HG03196 (cell line): ENCODE results near the gene NIT1.
"Not testable (repeated sequence)": the region's sequence is repeated elsewhere in the genome, so short reads cannot be mapped to it uniquely, and the experiment has no call there.

Experiments used
- ATAC-seq: cut with Tn5 transposase; IDR thresholded peaks from one replicate; pipeline ENCODE4 v1.9.1; 2021; ENCODE audit not compliant: unreplicated experiment

NIT1 gene

DNA sequence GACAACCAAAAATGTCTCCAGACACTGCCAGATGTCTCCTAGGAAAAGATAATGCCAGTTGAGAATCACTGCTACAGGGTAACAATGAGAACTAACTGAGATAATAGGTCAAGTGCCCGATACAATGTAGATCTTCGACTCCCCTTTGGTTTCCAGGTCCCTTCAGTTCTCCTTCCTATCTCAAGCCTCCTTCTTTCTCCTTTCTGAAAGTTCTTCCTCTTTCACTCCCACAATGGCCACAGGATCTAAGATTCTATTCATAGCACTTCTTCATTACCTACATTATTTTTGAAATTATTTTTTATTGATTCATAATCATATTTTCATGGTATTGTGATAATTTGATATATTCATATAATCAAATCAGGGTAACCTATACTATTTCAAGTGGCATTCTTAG, 6.4 kb upstream of the NIT1 start:
- ATAC-seq: no peak

DNA sequence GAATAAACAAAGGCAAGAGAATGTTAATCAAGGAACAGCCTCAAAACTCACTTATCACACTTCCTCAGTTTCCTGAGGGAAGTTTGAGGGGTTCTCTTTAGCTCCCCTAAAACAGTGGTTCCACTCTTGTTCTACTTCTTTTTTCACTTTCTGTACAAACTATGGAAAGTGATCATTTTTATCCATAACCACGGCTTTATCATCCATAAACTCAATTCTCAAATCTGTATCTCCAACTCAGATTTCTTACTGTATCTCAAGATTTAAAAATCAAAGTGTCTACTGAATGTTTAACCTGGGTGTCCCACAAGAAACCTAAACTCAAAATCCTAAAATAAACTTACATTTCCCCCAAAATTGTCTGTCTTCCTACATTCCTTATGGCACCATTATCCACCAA, 4.0 kb upstream of the NIT1 start:
- ATAC-seq: no peak

DNA sequence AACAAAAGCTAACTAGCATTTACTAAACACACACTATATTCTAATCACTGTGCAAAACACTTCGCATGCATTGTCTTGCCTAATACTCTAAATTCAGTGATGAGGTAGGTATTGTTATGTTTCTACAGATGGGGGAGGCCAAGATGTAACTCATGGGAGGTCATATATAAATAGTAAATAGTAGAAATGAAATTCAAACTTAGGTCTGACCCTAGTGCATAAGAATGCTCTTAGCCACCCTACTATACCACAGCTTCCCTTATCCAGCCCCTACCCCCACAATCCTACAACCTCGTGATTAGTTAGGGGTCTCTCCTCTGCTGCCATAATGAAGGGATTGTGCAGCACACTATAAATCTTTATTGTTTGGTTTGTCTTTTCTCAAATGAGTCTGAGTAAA, 3.3 kb upstream of the NIT1 start:
- ATAC-seq: no peak

DNA sequence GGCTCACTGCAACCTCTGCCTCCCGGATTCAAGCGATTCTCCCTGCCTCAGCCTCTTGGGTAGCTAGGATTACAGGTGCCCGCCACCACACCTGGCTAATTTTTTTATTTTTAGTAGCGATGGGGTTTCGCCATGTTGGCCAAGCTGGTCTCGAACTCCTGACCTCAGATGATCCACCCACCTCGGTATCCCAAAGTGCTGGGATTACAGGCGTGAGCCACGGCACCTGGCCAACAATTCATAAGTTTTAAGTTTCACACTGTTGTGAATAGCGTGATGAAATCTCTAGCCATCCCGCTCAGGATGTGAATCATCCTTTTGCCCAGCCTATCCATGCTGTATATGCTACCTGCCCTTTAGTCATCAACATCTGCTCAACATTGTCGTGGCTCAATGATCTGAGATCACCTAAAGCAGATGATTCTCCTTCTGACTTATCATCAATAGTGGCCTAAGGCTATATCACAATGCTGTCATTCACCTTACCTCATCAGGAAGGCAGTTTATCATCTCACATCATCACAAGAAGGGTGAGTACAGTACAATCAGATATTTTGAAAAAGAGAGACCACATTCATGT, 2.7 kb upstream of the NIT1 start:
- ATAC-seq: no peak

DNA sequence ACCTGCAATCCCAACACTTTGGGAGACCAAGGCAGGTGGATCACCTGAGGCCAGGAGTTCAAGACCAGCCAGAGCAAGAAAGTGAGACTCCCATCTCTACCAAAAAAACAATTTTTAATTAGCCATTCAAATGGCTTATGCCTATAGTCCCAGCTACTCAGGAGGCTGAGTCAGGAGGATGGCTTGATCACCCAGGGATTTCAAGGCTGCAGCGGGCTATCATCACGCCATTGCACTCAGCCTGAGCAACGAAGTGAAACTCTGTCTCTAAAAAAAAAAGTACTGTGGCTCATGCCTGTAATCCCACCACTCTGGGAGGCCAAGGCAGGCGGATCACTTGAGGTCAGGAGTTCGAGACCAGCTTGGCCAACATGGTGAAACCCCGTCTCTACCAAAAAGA, 1.9 kb upstream of the NIT1 start:
- ATAC-seq: not testable (repeated sequence)

DNA sequence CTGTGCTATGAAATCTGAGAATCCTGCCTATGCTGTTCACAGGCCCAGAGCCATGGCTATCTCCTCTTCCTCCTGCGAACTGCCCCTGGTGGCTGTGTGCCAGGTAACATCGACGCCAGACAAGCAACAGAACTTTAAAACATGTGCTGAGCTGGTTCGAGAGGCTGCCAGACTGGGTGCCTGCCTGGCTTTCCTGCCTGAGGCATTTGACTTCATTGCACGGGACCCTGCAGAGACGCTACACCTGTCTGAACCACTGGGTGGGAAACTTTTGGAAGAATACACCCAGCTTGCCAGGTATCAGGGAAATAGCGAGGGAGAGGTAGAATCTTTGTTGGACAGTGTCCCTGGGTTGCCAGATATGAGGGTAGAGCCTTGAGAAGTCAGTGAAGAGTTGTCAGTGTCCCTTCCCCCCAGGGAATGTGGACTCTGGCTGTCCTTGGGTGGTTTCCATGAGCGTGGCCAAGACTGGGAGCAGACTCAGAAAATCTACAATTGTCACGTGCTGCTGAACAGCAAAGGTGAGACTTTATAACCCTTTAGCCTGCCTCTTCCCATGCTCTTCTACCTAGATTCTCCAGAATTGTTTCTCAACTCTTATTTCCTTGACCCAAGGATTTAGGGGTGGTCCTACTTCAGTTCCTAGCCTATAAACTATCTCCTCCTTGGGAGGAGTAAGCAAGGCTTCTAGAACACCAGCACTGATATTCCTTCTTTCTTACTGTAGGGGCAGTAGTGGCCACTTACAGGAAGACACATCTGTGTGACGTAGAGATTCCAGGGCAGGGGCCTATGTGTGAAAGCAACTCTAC, 1.4 kb downstream of the NIT1 start:
- peak; percentile 38 for ATAC-seq

DNA sequence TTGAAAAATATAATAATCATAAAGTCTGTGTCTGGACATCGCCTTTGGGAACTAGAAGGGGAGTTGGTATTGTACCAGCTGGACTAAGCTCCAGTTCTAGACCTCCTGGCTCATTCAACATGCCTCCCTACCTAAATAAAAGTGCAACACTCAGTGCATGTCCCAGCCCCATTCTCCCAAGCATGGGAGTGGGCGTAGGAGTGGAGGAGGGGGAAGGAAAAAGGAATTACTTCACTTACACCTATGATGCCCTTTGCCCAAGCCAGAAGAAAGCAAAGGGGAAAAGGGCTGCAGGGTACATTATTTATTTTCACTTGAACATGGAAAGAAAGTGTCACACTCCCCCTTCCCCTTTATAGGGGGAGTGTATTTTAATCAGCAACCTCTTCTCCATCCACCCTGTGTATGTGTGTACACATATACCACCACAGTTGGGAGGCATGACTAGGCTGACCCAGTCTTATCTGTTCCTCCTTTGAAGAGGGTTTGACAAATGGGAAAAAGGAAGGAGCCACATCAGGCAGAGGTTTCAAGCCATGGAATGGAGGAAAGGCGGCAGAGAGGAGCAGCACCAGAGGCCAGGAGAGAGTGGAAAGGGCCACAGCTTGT, 3.2 kb downstream of the NIT1 start:
- ATAC-seq: no peak

DNA sequence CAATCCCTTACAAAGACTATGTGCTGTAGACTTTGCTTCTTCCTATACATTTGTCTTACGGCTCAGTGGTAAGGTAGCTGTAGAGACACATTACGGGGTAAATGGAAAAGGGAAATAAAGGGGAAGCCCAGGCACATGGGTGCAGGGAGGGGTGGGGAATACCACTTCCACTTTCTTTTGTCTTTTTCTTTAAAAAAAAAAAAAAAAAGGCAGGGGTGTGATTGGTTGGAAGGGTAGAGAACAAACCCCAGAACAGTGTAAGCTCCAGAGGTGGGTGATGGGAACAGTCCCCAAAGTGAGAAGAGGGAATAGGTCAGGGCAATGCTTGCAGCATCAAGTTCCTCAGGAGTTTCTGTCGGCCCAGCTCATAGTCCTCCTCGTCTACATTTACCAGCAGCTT, 3.9 kb downstream of the NIT1 start:
- no peak for ATAC-seq

DNA sequence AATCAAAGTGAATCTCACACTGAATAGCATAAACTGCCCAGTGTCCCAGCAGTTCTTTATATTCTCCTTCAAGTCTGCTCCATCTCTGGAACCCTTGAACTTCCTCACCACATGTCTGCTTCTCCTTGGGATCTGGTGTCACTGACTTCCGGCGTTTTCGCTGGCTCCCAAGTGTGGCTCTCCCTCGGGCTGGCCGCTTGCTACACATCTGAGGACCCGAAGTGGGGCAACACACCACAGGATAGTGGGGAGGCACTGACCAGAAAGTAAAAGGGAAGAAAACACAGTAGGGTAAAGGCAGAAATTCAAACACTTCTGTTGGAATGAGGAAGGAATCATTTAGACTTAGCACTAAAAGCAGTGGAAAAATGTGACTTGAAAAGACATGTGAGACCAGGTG, 5.1 kb downstream of the NIT1 start:
- ATAC-seq: no peak

DNA sequence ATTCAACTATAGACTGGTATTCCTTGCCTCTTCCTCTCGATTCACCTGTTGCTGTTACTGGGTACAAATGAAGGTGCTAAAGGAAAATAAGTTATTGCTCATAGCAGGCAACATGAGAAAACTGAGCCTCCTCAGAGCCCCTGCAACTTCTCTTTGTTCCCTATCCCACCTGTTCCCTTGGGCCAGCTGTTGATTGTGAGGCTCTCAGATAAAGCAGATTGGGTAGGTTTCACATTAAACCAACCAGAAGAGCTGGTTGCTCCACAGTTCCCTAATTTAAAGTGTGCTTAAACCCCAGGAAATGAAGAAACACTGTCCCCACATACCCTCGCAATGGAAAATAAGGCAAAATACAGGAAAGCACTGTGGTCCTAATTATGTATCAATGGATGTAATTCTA, 9.7 kb downstream of the NIT1 start:
- no peak for ATAC-seq

DNA sequence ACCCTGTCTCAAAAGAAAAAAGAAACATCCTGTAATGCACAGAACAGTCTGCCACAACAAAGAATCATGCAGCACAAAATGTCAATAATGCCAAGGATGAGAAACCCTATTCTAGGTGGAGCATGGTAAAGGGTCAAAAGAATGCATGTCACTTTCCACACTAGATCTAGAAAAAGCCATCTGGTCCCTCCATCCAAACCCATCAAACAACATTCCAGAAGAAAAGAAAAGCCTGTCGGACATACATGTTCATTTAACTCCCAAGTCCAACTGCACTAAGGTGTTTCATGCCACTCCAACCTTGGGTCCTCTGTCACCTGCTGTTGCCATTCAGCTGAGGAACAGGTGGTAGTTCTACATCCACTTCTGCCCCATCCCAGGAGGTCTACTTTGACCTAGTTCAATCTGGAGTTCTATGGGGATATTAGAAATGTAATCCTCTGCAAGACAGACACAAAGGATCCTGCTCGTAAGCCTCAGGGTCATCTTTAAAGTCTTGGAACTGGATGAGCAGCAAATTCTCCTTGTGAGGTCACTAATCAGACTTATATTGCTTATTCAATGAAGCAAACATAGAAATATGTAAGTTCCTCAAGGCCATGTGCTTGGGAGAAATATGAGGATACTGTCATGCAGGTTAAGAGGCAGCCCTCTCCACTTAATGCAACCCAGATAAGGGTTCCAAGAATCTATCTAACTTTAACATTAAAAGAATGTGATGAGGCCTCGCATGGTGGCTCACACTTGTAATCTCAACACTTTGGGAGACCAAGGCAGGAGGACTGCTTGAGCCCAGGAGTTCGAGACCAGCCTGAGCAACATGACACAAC, 10.9 kb downstream of the NIT1 start:
- ATAC-seq: no peak

DNA sequence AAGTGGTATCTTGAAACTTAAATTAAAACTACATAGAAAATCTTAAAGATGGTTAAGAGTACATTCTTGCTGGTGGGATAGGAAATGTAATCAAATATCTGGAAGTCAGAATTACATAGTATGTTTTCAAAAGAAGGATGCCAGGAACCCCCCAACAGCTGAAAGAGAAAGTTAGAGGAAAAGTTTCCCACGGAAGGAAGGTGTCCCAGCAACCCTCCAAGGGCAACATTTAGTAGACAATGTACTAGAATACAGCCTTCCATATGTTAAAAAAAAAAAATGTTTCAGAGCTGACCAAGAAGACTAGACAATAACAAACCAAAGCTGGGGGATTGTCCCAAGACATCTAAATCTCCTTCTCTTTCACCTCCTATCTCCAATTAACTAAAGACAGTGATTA, 12.4 kb downstream of the NIT1 start:
- no peak for ATAC-seq

DNA sequence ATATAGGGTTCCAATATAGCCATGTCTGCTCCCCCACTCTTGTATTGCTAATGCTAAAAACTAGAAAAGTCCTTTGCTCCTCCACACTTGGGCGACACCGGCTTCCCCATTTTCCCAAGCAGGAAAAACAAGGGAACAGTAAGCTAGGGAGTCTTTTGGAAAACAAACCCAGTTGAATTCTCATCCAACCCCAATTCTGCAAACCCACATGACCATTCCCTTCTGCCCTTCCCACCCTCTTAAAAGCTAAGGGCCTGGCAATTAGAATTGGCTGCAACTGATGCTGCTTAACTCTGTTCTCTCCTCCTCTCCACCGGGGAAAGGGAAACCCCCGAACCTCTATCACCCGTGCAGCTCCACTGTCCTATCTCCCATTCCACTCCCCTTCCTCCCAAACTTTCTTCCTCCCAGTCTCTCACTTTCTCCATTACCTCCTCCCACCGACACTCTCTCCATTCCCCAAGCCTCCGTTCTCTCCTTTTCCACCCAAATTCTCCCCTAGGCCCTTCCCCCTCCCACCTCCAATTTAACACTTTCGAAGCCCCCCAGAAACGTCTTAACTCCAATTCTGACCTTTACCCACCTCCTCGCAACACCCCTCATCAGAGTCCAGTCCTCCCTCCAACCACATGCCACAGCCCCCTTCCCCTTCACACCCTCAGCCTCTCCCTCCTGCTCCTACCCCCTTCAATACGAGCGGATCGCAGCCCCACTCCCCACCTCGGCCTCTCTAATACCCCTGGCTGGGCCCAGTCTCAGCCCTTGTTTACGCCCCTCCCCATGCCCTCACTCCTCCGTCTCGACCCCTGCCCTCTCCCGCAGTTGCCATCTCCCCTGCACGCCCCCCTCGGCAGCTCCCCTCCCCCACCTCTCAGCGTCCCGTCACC, 13.9 kb downstream of the NIT1 start:
- ATAC-seq: peak; percentile 5

DNA sequence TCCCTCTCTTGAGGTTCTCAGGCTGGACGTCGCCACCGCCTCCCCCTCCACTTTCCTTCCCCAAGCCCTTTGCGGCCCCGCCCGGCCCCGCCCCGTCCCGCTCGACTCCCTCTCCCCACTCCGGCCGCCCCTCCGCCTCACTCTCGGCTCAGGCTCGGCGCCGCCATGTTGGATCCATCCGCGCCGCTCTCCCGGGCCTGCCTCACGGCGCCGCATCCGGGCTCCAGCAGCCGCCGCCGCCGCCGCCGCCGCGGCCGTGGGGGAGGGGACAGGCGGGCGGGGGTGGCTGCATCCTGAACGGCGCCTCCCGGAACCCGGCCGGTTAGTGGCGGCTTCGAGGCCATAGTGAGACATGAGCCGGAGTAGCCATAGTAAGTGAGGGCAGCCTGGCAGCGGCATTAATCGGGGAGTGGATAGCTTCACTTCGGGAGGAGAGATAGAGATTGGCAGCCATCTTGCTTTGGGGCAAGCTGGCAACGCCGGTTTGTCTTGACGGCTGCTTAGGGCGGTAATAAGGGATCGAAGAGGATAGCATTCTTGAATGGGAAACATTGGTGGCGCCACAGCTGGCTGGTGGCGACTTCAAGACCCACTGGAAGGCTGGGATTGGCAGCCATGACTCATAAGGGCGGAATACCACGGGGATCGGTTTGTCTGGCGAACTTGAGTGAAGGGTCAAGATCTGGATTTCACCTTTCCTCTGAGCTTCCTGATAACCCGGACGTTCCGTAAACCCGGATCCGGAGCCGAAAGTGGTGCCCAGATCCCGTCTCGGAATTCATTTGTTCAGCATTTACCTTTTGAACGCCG, 14.7 kb downstream of the NIT1 start, which contains the start of gene DEDD:
DEDD (minus strand) TSS at position 258 of the 810 bp plus-strand sequence. CDS start 8,205 bp downstream, outside the sequence.
- ATAC-seq: peak; percentile 89

DNA sequence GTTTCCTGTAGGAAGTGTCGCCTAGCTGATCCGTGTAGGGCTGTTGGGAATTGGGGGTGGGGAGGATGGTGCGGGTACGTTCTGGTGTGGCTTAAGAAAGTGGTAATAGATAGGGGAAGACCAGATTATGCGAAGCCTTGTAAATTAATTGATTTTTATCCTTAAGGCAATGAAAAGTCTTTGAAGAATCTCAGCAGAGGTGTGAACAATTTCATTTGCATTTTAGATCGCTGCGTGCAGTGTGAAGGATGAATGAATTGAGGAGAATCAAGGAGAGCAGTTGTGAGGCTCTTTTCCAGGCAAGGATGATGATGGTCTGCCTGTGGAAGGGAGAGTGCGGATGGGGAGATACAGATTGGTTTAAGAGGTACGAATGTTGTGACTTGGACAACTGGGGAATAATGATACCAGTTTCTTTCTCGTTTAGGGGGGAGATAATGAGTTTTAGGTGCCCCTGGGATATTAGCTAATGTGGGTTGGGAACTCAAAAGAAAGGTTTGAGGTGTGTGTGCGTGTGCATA, 15.4 kb downstream of the NIT1 start:
- peak; percentile 21 for ATAC-seq

DNA sequence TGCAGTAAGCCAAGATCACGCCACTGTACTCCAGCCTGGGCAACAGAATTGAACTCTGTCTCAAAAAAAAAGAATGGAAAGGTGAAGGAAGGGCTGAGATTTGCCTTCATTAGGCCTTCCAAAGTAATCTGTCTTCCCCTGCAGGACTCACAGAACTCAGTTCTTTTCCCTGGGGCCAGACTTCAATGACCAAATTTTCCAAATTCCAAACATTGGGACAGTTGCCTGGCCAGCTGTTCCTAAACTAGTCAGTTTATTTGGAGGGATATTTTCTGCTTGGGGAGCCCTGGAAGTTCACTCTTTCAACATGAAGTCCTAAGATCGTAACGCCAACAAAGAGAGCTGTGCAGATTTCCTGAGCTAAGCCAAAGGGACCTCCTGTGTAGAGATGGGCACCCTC, 20.0 kb downstream of the NIT1 start:
- no peak for ATAC-seq

DNA sequence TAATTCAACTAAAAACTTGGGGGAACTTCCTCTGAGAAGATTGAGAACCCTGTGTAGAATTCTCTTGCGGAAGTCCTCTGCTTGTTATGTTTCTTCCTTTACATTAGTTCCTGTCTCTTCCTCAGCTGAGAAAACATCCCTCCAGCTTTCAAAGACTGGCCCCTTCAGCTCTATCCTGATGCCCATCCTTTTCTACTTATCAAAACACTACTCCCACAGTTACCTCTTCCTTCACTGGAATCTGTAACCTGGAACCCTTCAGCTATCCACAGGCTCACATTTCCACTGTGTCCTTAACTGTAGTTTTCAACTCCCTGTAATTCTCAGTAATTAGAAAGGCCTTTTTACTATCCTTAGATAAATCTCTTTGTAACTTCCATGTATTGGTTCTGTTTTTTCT, 20.5 kb downstream of the NIT1 start:
- no peak for ATAC-seq

DNA sequence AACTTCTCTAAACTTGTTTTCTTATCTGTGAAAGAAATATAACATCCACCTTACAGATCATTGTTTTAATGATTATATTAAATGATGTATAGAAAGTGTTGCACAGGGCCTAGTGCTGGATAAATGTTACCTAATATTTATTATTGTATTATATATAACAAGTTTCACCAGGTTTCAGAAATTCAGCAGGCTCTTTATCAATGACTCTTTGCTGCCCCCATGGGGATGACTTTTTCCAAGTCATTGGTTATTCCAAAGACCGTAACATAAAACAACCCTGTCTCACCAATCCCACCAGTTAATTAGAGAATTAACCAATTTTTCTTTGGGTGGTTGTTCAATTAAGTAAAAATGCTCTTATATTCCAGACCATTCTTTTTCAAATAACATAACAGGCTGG, 21.9 kb downstream of the NIT1 start:
- ATAC-seq: no peak

DNA sequence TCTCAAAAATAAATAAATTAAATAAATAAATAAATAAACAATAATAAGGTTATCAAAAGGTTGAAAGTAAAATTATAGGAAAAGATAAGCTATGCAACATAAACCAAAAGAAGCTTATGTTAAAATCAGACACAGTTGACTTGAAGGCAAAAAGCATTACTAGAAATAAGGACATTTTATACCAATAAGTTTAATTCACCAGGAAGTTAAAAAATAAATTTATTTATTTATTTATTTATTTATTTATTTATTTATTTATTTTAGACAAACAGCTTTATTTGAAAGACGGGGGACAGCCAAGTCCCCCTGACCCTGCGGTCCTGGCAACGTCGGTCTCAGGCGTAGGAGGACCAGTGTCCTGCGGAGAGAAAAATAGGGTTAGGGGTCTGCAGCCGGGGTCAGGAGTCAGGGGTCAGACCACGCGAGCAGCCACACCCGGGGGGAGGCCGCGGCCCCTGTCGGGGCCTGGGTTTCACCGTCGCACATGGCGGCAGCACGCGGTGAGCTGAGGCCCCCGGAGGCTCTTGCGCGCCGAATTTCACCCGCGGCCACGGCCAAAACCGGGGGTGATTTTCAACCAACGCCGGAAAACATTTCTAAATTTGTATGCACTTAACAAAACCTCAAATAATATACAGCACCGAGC, 23.0 kb downstream of the NIT1 start:
- no peak for ATAC-seq
